Middle frontal gyrus (tissue), 1 donor: ENCODE measurements around the gene RPS19BP1.
A peak's percentile ranks its signal among the peaks of the same experiment; 100 is the strongest.

Experiments
- DNase-seq: peaks from one replicate; pipeline ENCODE4 v3.0.0-alpha.2; 2015; ENCODE audit warnings: low spot score; ENCODE audit errors: extremely low spot score

Gene RPS19BP1

GRCh38 chr22:39532215-39533073, at the start of gene RPS19BP1:
RPS19BP1 (minus strand) TSS chr22:39532748; CDS start chr22:39532738, 10 bp downstream.
- peak; percentile 99 for DNase-seq

- DNase-seq = no peak
Observed at GRCh38 chr22:39581303-39581702, 48.8 kb upstream of the RPS19BP1 start.

GRCh38 chr22:39580795-39581194, 48.2 kb upstream of the RPS19BP1 start:
- DNase-seq = no peak

GRCh38 chr22:39580006-39580441, 47.5 kb upstream of the RPS19BP1 start:
- DNase-seq = no peak

- no peak for DNase-seq
Observed at GRCh38 chr22:39577900-39578299, 45.4 kb upstream of the RPS19BP1 start.

- no peak for DNase-seq
Observed at GRCh38 chr22:39577366-39577765, 44.8 kb upstream of the RPS19BP1 start.

- DNase-seq = no peak
Observed at GRCh38 chr22:39576027-39576426, 43.5 kb upstream of the RPS19BP1 start.

- DNase-seq = no peak
Observed at GRCh38 chr22:39575552-39575825, 42.9 kb upstream of the RPS19BP1 start.

GRCh38 chr22:39574779-39575551, 42.4 kb upstream of the RPS19BP1 start:
- DNase-seq = no peak

GRCh38 chr22:39571538-39571937, 39.0 kb upstream of the RPS19BP1 start:
- no peak for DNase-seq

- no peak for DNase-seq
Observed at GRCh38 chr22:39570665-39571064, 38.1 kb upstream of the RPS19BP1 start, which contains the start of gene CACNA1I. CACNA1I (plus strand) TSS chr22:39570753; CDS start chr22:39570753, 0 bp downstream.

GRCh38 chr22:39570226-39570625, 37.7 kb upstream of the RPS19BP1 start:
- no peak for DNase-seq

GRCh38 chr22:39569066-39569465, 36.5 kb upstream of the RPS19BP1 start:
- no peak for DNase-seq

GRCh38 chr22:39568278-39568981, 35.9 kb upstream of the RPS19BP1 start:
- no peak for DNase-seq

GRCh38 chr22:39567135-39567946, 34.8 kb upstream of the RPS19BP1 start:
- DNase-seq = no peak

- DNase-seq = no peak
Observed at GRCh38 chr22:39565414-39565944, 32.9 kb upstream of the RPS19BP1 start.

- no peak for DNase-seq
Observed at GRCh38 chr22:39563571-39564428, 31.3 kb upstream of the RPS19BP1 start.

- DNase-seq = no peak
Observed at GRCh38 chr22:39562839-39563489, 30.4 kb upstream of the RPS19BP1 start.

- no peak for DNase-seq
Observed at GRCh38 chr22:39560127-39560526, 27.6 kb upstream of the RPS19BP1 start.
